ENCODE measurements around the gene SNW1. TPM values are rescaled to one million over a fixed set of nuclear protein-coding genes. Genes with fewer than 3 reads are reported as not detected.

Gene SNW1
- total and polyA plus RNA-seq, 2 of the 4 experiments (the other 2 are of a cell fraction): 28.2 to 30.6 TPM

DNA sequence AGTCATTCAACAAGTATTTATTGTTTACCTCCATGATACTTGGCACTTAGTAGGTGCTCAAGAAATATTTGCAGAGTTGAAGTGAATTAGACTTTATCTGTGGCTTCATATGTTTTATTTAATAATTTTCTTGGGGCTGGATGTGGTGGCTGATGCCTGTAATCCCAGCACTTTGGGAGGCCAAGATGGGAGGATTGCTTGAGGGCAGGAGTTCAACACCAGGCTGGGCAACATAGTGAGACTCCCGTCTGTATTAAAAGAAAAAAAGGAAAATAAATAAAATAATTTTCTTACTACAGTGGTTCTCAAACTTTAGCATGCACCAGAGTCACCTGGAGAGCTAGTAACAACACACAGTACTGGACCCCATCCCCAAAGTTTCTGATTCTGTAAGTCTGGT, 39.9 kb upstream of the SNW1 start:
- dilution Hi-C loops (cut with HindIII; ENCODE audit: low sequenced_read_pairs, unreplicated experiment): no loop called here
- no TSS peak for BruUV-seq (replicated peaks)
- WGBS, 2 experiments (ENCODE audit: extremely low coverage in 2 of 2, insufficient read length in 1 of 2): no CpG with 5 or more reads among the region's 1 CpG

More for the DNA sequence above, 39.9 kb upstream of the SNW1 start:
- Histone ChIP-seq H3K4me1 (ENCODE audit: control insufficient read depth, insufficient read depth, low read length) (peaks cover 3% of the 10 kb centered on the region), H2AK9ac (replicated peaks; ENCODE audit: low read depth, low read length, poor library complexity) (no peak overlapping the region), H3K14ac (replicated peaks; ENCODE audit: low read depth, low read length) (no peak overlapping the region), H3K9ac (ENCODE audit: low read depth, low read length) (peak overlapping the region; percentile 89), H2BK120ac (ENCODE audit: low read depth, low read length) (no peak overlapping the region), H4K91ac (ENCODE audit: insufficient read depth, low read depth, low read length) (no peak overlapping the region), H2BK15ac (ENCODE audit: low read depth, low read length) (no peak overlapping the region), H2AK5ac (ENCODE audit: low read depth, low read length) (no peak overlapping the region), H2BK5ac (ENCODE audit: low read depth, low read length, poor library complexity, severe bottlenecking) (no peak overlapping the region), H2AFZ (replicated peaks; ENCODE audit: low read length, poor library complexity) (no peak overlapping the region), H3K27me3 (ENCODE audit: control insufficient read depth, insufficient read depth, low read length) (no peaks in the 10 kb centered on the region), H2BK20ac (ENCODE audit: low read depth, low read length) (no peak overlapping the region), H3K23ac (ENCODE audit: low read depth, low read length) (no peak overlapping the region; the same call in 1 of the 2 replicates), H3K4me3 (ENCODE audit: insufficient read depth, low read depth, low read length) (no peak overlapping the region), H3K4me2 (ENCODE audit: low read depth, low read length) (peak overlapping the region; percentile 94), H4K5ac (ENCODE audit: low read depth, low read length) (peak overlapping the region; percentile 93), H4K20me1 (ENCODE audit: insufficient read depth, low read length) (no peaks in the 10 kb centered on the region), H3K27ac (ENCODE audit: insufficient read depth, low read length) (no peak overlapping the region; the same call in 1 of the 2 replicates), H4K8ac (ENCODE audit: low read depth in 2 of 2, low read length in 2 of 2) (peak overlapping the region; percentile 98), H3K36me3 (ENCODE audit: control insufficient read depth, insufficient read depth, low read length) (no peaks in the 10 kb centered on the region), H3K9me1 (ENCODE audit: insufficient read depth, low read length) (no peaks in the 10 kb centered on the region), H3K79me1 (ENCODE audit: low read depth in 1 of 2, low read length in 2 of 2) (peaks cover 0 to 4% of the 10 kb centered on the region in 2 experiments; a peak in 3 of 4 replicates), H3K4ac (ENCODE audit: low read depth, low read length) (peak overlapping the region; percentile 86; the same call in 1 of the 2 replicates), H3K18ac (ENCODE audit: low read depth, low read length) (no peak overlapping the region), H3K56ac (ENCODE audit: extremely low read depth, insufficient read depth, low read length) (no peak overlapping the region), H3K9me3 (ENCODE audit: control insufficient read depth, insufficient read depth, low read length) (no peaks in the 10 kb centered on the region)
- ATAC-seq (ENCODE audit: low read depth) (no peak), DNase-seq (no peak)
- TF ChIP-seq ELK1 (IDR thresholded peaks at IDR 0.05; ENCODE audit: borderline replicate concordance, low read depth, low read length) (no peak), MXI1 (IDR thresholded peaks at IDR 0.05; ENCODE audit: borderline replicate concordance, low read depth, low read length) (no peak), SMC3 (IDR thresholded peaks at IDR 0.05; ENCODE audit: low read depth, low read length) (no peak), MAFK (IDR thresholded peaks at IDR 0.05; ENCODE audit: low read depth, low read length) (no peak), BHLHE40 (IDR thresholded peaks at IDR 0.05; ENCODE audit: low read depth, low read length) (no peak), RAD21 (IDR thresholded peaks at IDR 0.05; ENCODE audit: low read length) (no peak), FOS (IDR thresholded peaks at IDR 0.05; ENCODE audit: low read depth, low read length) (no peak), MAZ (IDR thresholded peaks at IDR 0.05; ENCODE audit: borderline replicate concordance, low read depth, low read length) (no peak), NFE2L2 (IDR thresholded peaks at IDR 0.05; ENCODE audit: low read depth, low read length) (no peak), POLR2A (IDR thresholded peaks at IDR 0.05; ENCODE audit: low read depth, low read length) (no peak), CTCF (conservative IDR thresholded peaks at IDR 0.05; ENCODE audit: low read depth, low read length) (no peak), RFX5 (IDR thresholded peaks at IDR 0.05; ENCODE audit: low read depth, low read length) (no peak), CEBPB (IDR thresholded peaks at IDR 0.05; ENCODE audit: low read depth, low read length) (no peak), CHD1 (IDR thresholded peaks at IDR 0.05; ENCODE audit: low read depth, low read length) (no peak), RCOR1 (IDR thresholded peaks at IDR 0.05; ENCODE audit: insufficient replicate concordance, low read length) (no peak)
- TF ChIP-seq, protein P1, sequence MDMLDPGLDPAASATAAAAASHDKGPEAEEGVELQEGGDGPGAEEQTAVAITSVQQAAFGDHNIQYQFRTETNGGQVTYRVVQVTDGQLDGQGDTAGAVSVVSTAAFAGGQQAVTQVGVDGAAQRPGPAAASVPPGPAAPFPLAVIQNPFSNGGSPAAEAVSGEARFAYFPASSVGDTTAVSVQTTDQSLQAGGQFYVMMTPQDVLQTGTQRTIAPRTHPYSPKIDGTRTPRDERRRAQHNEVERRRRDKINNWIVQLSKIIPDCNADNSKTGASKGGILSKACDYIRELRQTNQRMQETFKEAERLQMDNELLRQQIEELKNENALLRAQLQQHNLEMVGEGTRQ (IDR thresholded peaks at IDR 0.05; ENCODE audit: low read depth, low read length): no peak
- in situ Hi-C loops (cut with MboI; ENCODE audit: low sequenced_read_pairs) (no loop called here), intact Hi-C loops (cut with micrococcal nuclease) (loop anchor here (1.0 to 5.0 kb wide), 2 partner anchors 40 to 344 kb away; partner anchors contain the start of genes AHSA1, SNW1 and VIPAS39)
- ChIA-PET CTCF (interaction anchor here (0.6 kb wide), 1 partner anchor 24 kb away, joined by 7 read pairs; no protein-coding TSS in a partner anchor), POLR2A (ENCODE audit: unreplicated experiment) (no interaction called here)
